ENCODE data around the gene CCDC85A. TPM values are rescaled to one million over a fixed set of nuclear protein-coding genes. Genes with fewer than 3 reads are reported as not detected.

Gene CCDC85A
- total RNA-seq, 1 donor from 2014 or later: 2.2 TPM

DNA sequence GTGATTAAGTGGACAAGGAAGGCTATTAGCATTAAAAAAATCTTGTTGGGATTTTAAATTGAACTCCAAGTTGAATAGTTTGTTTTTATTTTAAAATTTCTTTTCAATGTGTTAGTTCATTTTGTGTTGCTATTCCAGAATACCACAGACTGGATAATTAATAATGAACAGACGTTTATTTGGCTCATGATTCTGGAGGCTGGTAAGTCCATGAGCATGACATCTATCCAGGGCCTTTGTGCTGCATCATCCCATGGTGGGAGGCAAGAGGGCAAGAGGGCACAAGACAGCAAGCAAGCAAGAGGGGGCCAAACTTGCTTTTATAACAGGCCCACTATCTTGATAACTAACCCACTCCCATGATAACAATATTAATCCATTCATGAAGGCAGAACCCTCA is 22.5 kb downstream of the CCDC85A start:
- H3K9me3 Mint-ChIP-seq: peaks cover 8% of the 10 kb centered on the region
- DNase-seq (ENCODE audit: low spot score in 2 of 2, unreplicated experiment in 2 of 2): no peak
- H3K27ac Mint-ChIP-seq: no peak overlapping the region
- no peak overlapping the region for H3K4me3 Mint-ChIP-seq
- TF ChIP-seq CTCF (IDR thresholded peaks at IDR 0.05; ENCODE audit: unreplicated experiment): no peak
- peaks cover 4% of the 10 kb centered on the region for H3K36me3 Mint-ChIP-seq
- no peaks in the 10 kb centered on the region for H3K27me3 Mint-ChIP-seq (ENCODE audit: low read depth)
- H3K4me1 Mint-ChIP-seq: peaks cover 10% of the 10 kb centered on the region

- no peak overlapping the region for H3K27ac Mint-ChIP-seq
- H3K27me3 Mint-ChIP-seq (ENCODE audit: low read depth): no peaks in the 10 kb centered on the region
- H3K36me3 Mint-ChIP-seq: peaks cover 4% of the 10 kb centered on the region
- DNase-seq (ENCODE audit: low spot score in 2 of 2, unreplicated experiment in 2 of 2): no peak
- H3K4me1 Mint-ChIP-seq: peaks cover 2% of the 10 kb centered on the region
- no peak for TF ChIP-seq CTCF (IDR thresholded peaks at IDR 0.05; ENCODE audit: unreplicated experiment)
- no peak overlapping the region for H3K4me3 Mint-ChIP-seq
- H3K9me3 Mint-ChIP-seq: peaks cover 8% of the 10 kb centered on the region
These were observed 24.0 kb downstream of the CCDC85A start for GRCh38 chr2:56207760-56208159.

- Mint-ChIP-seq H3K4me3 (no peak overlapping the region), H3K27me3 (ENCODE audit: low read depth) (no peaks in the 10 kb centered on the region), H3K36me3 (peaks cover 4% of the 10 kb centered on the region), H3K4me1 (no peaks in the 10 kb centered on the region), H3K27ac (no peak overlapping the region), H3K9me3 (peaks cover 8% of the 10 kb centered on the region)
- no peak for TF ChIP-seq CTCF (IDR thresholded peaks at IDR 0.05; ENCODE audit: unreplicated experiment)
- no peak for DNase-seq (ENCODE audit: low spot score in 2 of 2, unreplicated experiment in 2 of 2)
These were observed 24.6 kb downstream of the CCDC85A start for GRCh38 chr2:56208380-56208779.

GRCh38 chr2:56209701-56210100 is 25.9 kb downstream of the CCDC85A start:
- DNase-seq (ENCODE audit: low spot score in 2 of 2, unreplicated experiment in 2 of 2): no peak
- Mint-ChIP-seq H3K36me3 (peaks cover 4% of the 10 kb centered on the region), H3K27ac (no peak overlapping the region), H3K27me3 (ENCODE audit: low read depth) (peaks cover 2% of the 10 kb centered on the region), H3K4me1 (no peaks in the 10 kb centered on the region), H3K4me3 (no peak overlapping the region), H3K9me3 (peaks cover 8% of the 10 kb centered on the region)
- TF ChIP-seq CTCF (IDR thresholded peaks at IDR 0.05; ENCODE audit: unreplicated experiment): no peak

- Mint-ChIP-seq H3K27ac (no peak overlapping the region), H3K4me3 (no peak overlapping the region), H3K9me3 (peaks cover 7% of the 10 kb centered on the region), H3K36me3 (peaks cover 4% of the 10 kb centered on the region), H3K4me1 (peaks cover 1% of the 10 kb centered on the region), H3K27me3 (ENCODE audit: low read depth) (peaks cover 2% of the 10 kb centered on the region)
- no peak for DNase-seq (ENCODE audit: low spot score in 2 of 2, unreplicated experiment in 2 of 2)
- TF ChIP-seq CTCF (IDR thresholded peaks at IDR 0.05; ENCODE audit: unreplicated experiment): no peak
These were observed 26.5 kb downstream of the CCDC85A start for GRCh38 chr2:56210291-56210690.

DNA sequence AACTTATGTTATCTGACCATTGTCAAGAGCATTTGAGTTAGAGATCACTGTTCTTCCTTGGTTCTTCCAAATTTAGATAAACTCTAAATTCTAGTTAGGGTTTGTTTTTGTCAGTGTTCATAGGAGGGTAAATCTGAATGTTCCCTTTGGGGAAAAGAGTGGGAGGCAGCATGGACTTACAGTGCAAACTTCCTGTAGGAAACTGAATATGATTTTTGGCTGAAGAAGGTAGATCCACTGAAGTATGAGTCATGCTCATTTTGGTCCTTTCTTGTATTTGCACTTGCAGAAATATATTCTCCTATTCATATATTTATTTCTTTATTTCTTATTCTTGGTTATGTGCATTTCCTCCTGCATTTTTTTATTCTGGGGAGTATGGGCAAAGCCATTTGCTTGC is 27.3 kb downstream of the CCDC85A start:
- no peak overlapping the region for H3K27ac Mint-ChIP-seq
- H3K9me3 Mint-ChIP-seq: no peaks in the 10 kb centered on the region
- H3K27me3 Mint-ChIP-seq (ENCODE audit: low read depth): peaks cover 2% of the 10 kb centered on the region
- H3K36me3 Mint-ChIP-seq: no peaks in the 10 kb centered on the region
- no peak for TF ChIP-seq CTCF (IDR thresholded peaks at IDR 0.05; ENCODE audit: unreplicated experiment)
- no peak overlapping the region for H3K4me3 Mint-ChIP-seq
- H3K4me1 Mint-ChIP-seq: peaks cover 4% of the 10 kb centered on the region
- no peak for DNase-seq (ENCODE audit: low spot score in 2 of 2, unreplicated experiment in 2 of 2)
